ENCODE measurements around the gene RFX4. TPM values are rescaled to one million over a fixed set of nuclear protein-coding genes. Genes with fewer than 3 reads are reported as not detected.

RFX4 gene
- total and polyA plus RNA-seq, 12 donors: 0.01 to 0.11 (median 0.11) TPM; not detected in 9

DNA sequence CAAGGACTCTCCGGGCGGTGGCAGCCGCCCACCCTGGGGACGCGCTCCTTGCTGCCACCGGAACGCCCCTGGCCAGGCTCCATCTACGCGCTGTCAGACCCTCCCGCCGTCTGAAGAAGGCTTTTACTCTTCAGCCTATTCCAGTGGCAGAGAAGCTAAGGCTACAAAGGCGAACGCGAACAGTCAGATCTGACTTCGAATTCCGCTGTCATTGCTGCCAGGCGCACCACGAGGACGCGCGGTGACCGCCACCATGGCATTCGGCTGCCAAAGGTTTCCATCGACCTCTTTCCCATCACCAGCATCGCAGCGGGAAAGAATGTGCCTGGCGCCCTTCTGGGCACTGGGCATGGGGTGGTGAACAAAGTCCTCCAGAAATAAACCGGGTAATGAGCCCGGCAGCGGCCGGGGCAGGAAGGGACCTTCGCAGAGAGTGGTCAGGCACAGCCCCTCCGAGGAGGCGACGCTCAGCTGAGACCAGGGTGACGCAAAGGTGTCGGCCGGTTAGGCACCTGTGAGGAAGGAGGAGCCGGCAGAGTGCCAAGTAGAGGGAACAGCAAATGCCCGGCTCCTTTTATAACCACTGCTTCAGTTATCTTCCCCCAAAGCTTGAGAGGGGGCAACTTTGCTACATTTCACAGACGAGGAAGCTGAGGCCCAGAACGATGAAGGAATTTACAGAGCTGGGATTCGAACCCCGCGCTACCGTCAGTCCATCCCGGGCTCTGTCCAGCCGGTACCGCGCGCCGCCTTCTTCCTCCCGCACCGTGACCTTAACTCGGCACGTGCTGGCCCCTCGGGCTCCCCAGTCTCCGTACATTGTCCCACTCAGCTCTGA, 1.9 kb upstream of the RFX4 start:
- peaks cover 19 to 99% (median 93%) of the 10 kb centered on the region in 7 donors for H3K27me3 ChIP-seq

DNA sequence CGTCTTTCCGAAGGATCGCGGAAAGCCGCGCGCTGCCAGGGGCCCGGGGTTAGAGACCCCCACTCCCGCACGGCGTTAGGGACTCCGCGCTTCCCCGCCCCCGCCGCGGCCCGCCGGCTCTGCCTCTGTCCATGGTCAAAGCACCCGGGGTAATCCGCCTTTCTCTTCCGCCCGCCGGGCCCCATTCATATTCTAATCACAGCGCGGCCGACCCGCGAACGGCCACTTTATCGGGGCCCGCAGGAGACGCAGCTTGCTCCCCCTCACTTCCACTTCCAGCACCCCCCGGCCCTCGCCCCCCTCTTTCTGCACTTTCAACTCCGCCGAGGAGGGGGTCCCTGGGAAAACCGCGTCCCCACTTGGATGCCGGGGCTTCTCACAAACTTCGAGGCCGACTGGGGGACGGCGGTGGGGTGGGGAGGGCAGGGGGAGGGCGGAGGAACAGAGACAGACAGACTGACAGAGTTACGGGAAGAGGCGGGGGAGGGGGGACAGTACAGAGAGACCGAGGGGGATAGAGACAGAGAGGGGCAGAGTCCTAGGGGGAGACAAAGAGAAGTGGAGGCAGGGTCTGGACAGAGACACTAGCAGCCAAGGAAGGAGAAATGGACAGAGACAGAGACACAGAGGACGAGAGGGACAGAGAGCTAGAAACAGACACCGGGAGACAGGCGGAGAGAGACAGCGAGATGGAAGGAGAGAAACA, 1.1 kb upstream of the RFX4 start:
- no peaks in the 10 kb centered on the region for H3K36me3 ChIP-seq
- TF ChIP-seq, protein P1, sequence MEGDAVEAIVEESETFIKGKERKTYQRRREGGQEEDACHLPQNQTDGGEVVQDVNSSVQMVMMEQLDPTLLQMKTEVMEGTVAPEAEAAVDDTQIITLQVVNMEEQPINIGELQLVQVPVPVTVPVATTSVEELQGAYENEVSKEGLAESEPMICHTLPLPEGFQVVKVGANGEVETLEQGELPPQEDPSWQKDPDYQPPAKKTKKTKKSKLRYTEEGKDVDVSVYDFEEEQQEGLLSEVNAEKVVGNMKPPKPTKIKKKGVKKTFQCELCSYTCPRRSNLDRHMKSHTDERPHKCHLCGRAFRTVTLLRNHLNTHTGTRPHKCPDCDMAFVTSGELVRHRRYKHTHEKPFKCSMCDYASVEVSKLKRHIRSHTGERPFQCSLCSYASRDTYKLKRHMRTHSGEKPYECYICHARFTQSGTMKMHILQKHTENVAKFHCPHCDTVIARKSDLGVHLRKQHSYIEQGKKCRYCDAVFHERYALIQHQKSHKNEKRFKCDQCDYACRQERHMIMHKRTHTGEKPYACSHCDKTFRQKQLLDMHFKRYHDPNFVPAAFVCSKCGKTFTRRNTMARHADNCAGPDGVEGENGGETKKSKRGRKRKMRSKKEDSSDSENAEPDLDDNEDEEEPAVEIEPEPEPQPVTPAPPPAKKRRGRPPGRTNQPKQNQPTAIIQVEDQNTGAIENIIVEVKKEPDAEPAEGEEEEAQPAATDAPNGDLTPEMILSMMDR (IDR thresholded peaks at IDR 0.05): no peak
- H3K9me3 ChIP-seq: no peaks in the 10 kb centered on the region
- WGBS, 2 donors: 1% methylated on average over 52 of the region's 52 CpGs
- ATAC-seq (peak in 5 of 8 donors; percentile 51 to 64 (median 57)), DNase-seq (no peak)
- peaks cover 6 to 64% (median 47%) of the 10 kb centered on the region in 9 donors for H3K4me1 ChIP-seq
- intact Hi-C loops (cut with DNase I): loop anchor here in 1 of 10 donors (5.0 kb wide), 1 partner anchor 1741 kb away; no protein-coding TSS in a partner anchor
- H3K4me3 ChIP-seq: peak overlapping the region in 8 of 10 donors; percentile 9 to 48 (median 32)
- peaks cover 22 to 100% (median 97%) of the 10 kb centered on the region in 7 donors for H3K27me3 ChIP-seq
- H3K27ac ChIP-seq: no peak overlapping the region

More for the DNA sequence above, 1.9 kb upstream of the RFX4 start:
- ATAC-seq (peak in 1 of 8 donors; percentile 16), DNase-seq (no peak)
- TF ChIP-seq, protein P1 (IDR thresholded peaks at IDR 0.05): no peak
- Histone ChIP-seq H3K9me3 (no peaks in the 10 kb centered on the region), H3K27ac (no peak overlapping the region), H3K36me3 (no peaks in the 10 kb centered on the region), H3K4me3 (peak overlapping the region in 8 of 10 donors; percentile 9 to 35 (median 32)), H3K4me1 (peaks cover 5 to 56% (median 39%) of the 10 kb centered on the region in 9 donors)
- WGBS, 2 donors: 4 to 5% methylated on average over 58 of the region's 58 CpGs
- intact Hi-C loops (cut with DNase I): loop anchor here in 1 of 10 donors (5.0 kb wide), 1 partner anchor 1741 kb away; no protein-coding TSS in a partner anchor

DNA sequence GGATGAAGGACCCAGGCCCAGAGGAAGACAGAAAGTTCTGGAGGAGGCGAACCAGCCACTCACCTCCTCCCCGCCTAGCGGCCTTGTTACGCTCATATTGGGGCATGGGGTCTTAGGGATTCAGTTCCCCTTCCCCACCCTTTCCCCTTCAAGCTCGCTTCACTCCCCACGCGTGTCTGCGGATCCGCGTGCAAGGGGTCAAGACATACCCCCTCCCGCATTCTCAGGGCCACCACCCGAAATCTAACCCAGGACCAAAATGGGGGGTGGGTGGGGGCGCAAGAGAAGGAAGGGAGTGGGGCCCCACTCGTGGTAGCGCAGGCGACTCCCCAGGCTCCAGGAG, 584 bp upstream of the RFX4 start:
- Histone ChIP-seq H3K27me3 (peaks cover 24 to 100% (median 100%) of the 10 kb centered on the region in 7 donors), H3K27ac (no peak overlapping the region), H3K4me1 (peaks cover 8 to 69% (median 49%) of the 10 kb centered on the region in 9 donors), H3K9me3 (no peaks in the 10 kb centered on the region), H3K4me3 (peak overlapping the region in 6 of 10 donors; percentile 12 to 50 (median 46)), H3K36me3 (no peaks in the 10 kb centered on the region)
- intact Hi-C loops (cut with DNase I): loop anchor here in 1 of 10 donors (5.0 kb wide), 1 partner anchor 1740 kb away; no protein-coding TSS in a partner anchor
- 4 to 5% methylated on average over 16 of the region's 16 CpGs for WGBS, 2 donors
- ATAC-seq (no peak), DNase-seq (no peak)
- TF ChIP-seq, protein P1 (IDR thresholded peaks at IDR 0.05): no peak
